ENCODE results near the gene NR2C2AP. TPM values are rescaled to one million over a fixed set of nuclear protein-coding genes. Genes with fewer than 3 reads are reported as not detected.

The NR2C2AP gene
- total and polyA plus RNA-seq, 2 experiments from 2014 or later: 13.5 to 14.3 TPM

DNA sequence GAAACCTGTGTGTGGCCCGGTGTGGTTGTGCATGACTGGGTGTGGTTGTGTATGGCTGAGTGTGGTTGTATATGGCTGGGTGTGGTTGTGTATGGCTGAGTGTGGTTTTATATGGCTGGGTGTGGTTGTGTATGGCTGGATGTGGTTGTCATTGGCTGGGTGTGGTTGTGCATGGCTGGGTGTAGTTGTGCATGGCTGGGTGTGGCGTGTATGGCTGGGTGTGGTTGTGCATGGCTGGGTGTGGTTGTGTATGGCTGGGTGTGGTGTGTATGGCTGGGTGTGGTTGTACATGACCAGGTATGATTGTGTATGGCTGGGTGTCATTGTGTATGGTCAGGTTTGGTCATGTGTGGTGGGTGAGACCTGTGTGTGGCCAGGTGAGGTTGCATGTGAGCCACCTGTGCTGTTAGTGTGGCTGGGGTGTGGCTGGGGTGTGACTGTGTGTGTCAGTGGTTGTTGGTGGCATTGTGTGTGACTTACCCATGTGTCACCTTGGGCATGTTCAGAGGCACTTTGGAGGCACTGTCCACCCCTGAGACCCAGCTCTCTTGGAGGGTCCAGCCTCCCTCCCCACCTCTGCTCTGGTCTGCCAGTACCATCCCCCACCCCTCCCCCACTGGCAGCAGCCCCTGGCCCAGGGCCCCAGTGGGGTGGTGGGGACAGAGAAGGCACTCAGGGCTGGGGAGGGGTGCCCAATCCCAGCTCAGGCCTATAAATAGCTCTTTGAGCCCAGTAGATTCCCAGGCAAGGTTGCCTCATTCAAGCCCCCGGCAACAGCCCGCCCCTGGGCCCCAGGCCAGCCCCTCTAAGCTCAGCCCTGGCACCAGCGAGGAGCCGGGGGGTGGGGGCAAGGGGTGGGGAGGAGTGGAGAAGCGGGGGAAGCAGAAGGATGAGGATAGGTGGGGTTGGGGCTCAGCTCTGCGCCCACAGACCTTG lies 4.7 kb upstream of the NR2C2AP start:
- no peaks in the 10 kb centered on the region for H4K20me1 ChIP-seq (ENCODE audit: insufficient read depth)
- H3K4me1 ChIP-seq (ENCODE audit: insufficient read depth): no peaks in the 10 kb centered on the region
- no peaks in the 10 kb centered on the region for H3K9me2 ChIP-seq (ENCODE audit: insufficient read depth)
- no peak overlapping the region for H3K27ac ChIP-seq
- no peak for DNase-seq
- no peaks in the 10 kb centered on the region for H3K36me3 ChIP-seq (ENCODE audit: low read depth)
- no peaks in the 10 kb centered on the region for H3K79me2 ChIP-seq (ENCODE audit: insufficient read depth)
- whole genome bisulfite sequencing, 2 experiments (ENCODE audit: low coverage in 1 of 2, low lambda C conversion rate in 2 of 2, missing lambda C conversion rate in 2 of 2): 41 to 87% methylated on average over 3 to 8 of the region's 8 CpGs
- H3K9me3 ChIP-seq (ENCODE audit: low read depth): no peaks in the 10 kb centered on the region
- in situ Hi-C loops (cut with MboI): no loop called here
- peaks cover 18% of the 10 kb centered on the region for H3K27me3 ChIP-seq (replicated peaks; ENCODE audit: insufficient read depth)
- H3K4me3 ChIP-seq: no peak overlapping the region
- no peak for TF ChIP-seq EZH2 (IDR thresholded peaks at IDR 0.05; ENCODE audit: insufficient read depth, poor library complexity, severe bottlenecking)
- no peak for TF ChIP-seq EZH2phosphoT487 (IDR thresholded peaks at IDR 0.05; ENCODE audit: insufficient read depth, low read depth)
- H3K4me2 ChIP-seq (ENCODE audit: unreplicated experiment): no peak overlapping the region
- no peak overlapping the region for H3K9ac ChIP-seq
- H3F3A ChIP-seq (ENCODE audit: insufficient read depth): no peaks in the 10 kb centered on the region
- H2AFZ ChIP-seq: no peak overlapping the region

DNA sequence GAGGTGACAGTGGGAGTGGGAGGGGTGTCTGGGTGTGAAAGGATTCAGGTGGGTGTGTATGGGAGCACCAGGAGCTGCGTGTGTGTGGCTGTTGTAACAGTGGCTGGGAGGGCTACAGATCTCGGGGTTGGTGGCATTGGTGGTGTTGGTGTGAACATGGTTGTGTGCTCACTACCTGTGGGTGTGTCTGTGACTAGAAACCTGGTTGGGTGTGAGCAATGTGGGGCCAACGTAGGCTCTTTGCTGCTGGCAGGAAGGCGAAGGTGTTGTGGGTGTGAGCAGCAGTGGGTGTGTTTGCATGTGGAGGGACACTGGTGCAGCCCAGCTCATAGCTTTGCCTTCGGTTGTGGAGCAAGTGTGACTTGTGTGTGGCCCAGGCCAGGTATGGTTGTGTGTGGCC lies 3.7 kb upstream of the NR2C2AP start:
- in situ Hi-C loops (cut with MboI): no loop called here
- Histone ChIP-seq H3F3A (ENCODE audit: insufficient read depth) (no peaks in the 10 kb centered on the region), H3K9me3 (ENCODE audit: low read depth) (no peaks in the 10 kb centered on the region), H3K36me3 (ENCODE audit: low read depth) (no peaks in the 10 kb centered on the region), H2AFZ (no peak overlapping the region), H3K4me2 (ENCODE audit: unreplicated experiment) (no peak overlapping the region), H3K4me1 (ENCODE audit: insufficient read depth) (0 out of 2 replicates have a peak, but pooled peaks cover 6% of the 10 kb centered on the region), H3K9ac (no peak overlapping the region), H3K27ac (no peak overlapping the region), H4K20me1 (ENCODE audit: insufficient read depth) (no peaks in the 10 kb centered on the region), H3K9me2 (ENCODE audit: insufficient read depth) (no peaks in the 10 kb centered on the region), H3K4me3 (no peak overlapping the region), H3K27me3 (replicated peaks; ENCODE audit: insufficient read depth) (peaks cover 8% of the 10 kb centered on the region), H3K79me2 (ENCODE audit: insufficient read depth) (0 out of 2 replicates have a peak, but pooled peaks cover 7% of the 10 kb centered on the region)
- TF ChIP-seq EZH2phosphoT487 (IDR thresholded peaks at IDR 0.05; ENCODE audit: insufficient read depth, low read depth) (no peak), EZH2 (IDR thresholded peaks at IDR 0.05; ENCODE audit: insufficient read depth, poor library complexity, severe bottlenecking) (no peak)
- DNase-seq: no peak
- 45 to 47% methylated on average over 5 of the region's 5 CpGs for WGBS, 2 experiments (ENCODE audit: low coverage in 1 of 2, low lambda C conversion rate in 2 of 2, missing lambda C conversion rate in 2 of 2)

DNA sequence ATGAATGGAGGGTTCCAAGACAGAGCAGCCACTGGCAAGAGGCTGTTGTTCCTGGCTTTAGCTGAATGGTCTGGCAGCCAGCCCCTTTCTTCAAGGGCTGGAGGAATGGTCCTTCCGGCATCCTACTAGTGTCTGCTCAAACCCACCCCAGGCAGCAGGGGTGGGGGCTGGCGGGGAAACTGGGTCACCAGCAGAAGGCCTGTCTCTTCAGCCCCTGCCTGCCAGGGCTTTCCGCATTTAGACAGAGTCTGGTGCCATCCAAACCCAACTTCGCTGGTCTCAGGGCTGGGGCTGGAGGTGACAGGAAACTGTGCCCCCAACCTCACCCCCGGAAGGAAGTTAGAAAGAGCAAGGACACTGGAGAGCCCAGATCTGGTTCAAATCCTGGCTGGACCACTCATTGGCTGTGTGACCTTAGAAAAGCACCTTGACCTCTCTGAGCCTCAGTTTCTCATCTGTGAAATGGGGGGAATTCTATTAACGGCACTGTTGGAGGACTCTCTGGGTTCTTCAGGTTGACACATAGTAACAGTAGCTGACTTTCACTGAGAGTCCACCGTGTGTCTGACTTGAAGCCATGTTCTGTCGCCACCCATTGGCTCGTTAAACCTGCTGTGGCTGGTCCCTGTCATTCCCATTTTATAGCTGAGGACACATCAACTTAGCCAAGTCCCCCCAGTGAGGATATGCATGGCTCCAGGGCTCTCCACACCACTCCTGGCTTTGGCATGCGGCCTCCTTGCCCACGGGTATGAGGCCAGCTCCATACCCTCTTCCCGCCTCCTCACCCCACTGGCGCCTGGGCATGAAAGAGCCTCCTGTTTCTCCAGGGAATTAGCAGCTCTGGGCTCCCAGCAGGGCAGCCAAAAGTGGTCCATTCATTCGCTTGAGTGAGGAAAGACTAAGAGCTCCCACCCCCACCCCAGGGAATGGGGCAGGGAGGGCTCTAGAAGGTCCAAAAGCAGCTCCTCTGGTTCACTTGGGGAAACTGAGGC lies 2.5 kb upstream of the NR2C2AP start:
- no peak overlapping the region for H3K27ac ChIP-seq
- no peaks in the 10 kb centered on the region for H4K20me1 ChIP-seq (ENCODE audit: insufficient read depth)
- DNase-seq: no peak
- H3K79me2 ChIP-seq (ENCODE audit: insufficient read depth): peaks cover 16% of the 10 kb centered on the region; the same call in 1 of the 2 replicates
- H3K27me3 ChIP-seq (replicated peaks; ENCODE audit: insufficient read depth): no peaks in the 10 kb centered on the region
- no peak overlapping the region for H3K9ac ChIP-seq
- no peaks in the 10 kb centered on the region for H3K9me3 ChIP-seq (ENCODE audit: low read depth)
- H2AFZ ChIP-seq: no peak overlapping the region
- 0 out of 2 replicates have a peak, but pooled peaks cover 6% of the 10 kb centered on the region for H3K4me1 ChIP-seq (ENCODE audit: insufficient read depth)
- TF ChIP-seq EZH2phosphoT487 (IDR thresholded peaks at IDR 0.05; ENCODE audit: insufficient read depth, low read depth) (no peak), EZH2 (IDR thresholded peaks at IDR 0.05; ENCODE audit: insufficient read depth, poor library complexity, severe bottlenecking) (no peak)
- no peaks in the 10 kb centered on the region for H3K36me3 ChIP-seq (ENCODE audit: low read depth)
- H3F3A ChIP-seq (ENCODE audit: insufficient read depth): 0 out of 2 replicates have a peak, but pooled peaks cover 4% of the 10 kb centered on the region
- 36 to 42% methylated on average over 14 of the region's 14 CpGs for WGBS, 2 experiments (ENCODE audit: low coverage in 1 of 2, low lambda C conversion rate in 2 of 2, missing lambda C conversion rate in 2 of 2)
- H3K4me2 ChIP-seq (ENCODE audit: unreplicated experiment): no peak overlapping the region
- no peaks in the 10 kb centered on the region for H3K9me2 ChIP-seq (ENCODE audit: insufficient read depth)
- H3K4me3 ChIP-seq: no peak overlapping the region
- in situ Hi-C loops (cut with MboI): no loop called here

DNA sequence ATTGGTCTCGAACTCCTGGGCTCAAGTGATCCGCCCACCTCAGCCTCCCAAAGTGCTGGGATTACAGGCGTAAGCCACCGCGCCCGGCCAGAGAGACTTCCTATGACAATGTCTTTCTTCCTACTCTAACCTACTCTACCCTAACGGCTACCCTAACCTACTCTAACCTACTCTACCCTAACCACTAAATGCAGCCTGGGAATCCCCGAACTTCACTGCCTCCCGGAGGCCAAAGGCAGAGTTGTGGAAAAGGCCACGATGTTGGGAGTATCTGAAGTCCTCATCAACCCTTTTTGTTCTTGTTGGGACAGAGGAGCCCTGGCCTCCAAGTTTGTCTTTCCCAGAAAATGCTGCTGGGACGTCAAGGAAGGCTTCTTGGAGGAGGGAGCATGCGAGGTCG lies 967 bp upstream of the NR2C2AP start:
- H4K20me1 ChIP-seq (ENCODE audit: insufficient read depth): no peaks in the 10 kb centered on the region
- DNase-seq: no peak
- no peaks in the 10 kb centered on the region for H3K36me3 ChIP-seq (ENCODE audit: low read depth)
- H3F3A ChIP-seq (ENCODE audit: insufficient read depth): 0 out of 2 replicates have a peak, but pooled peaks cover 4% of the 10 kb centered on the region
- H3K27me3 ChIP-seq (replicated peaks; ENCODE audit: insufficient read depth): no peaks in the 10 kb centered on the region
- no peak overlapping the region for H3K27ac ChIP-seq
- no peak overlapping the region for H3K4me3 ChIP-seq
- no peaks in the 10 kb centered on the region for H3K9me2 ChIP-seq (ENCODE audit: insufficient read depth)
- TF ChIP-seq EZH2 (IDR thresholded peaks at IDR 0.05; ENCODE audit: insufficient read depth, poor library complexity, severe bottlenecking): no peak
- no peak for TF ChIP-seq EZH2phosphoT487 (IDR thresholded peaks at IDR 0.05; ENCODE audit: insufficient read depth, low read depth)
- no peak overlapping the region for H3K4me2 ChIP-seq (ENCODE audit: unreplicated experiment)
- 0 out of 2 replicates have a peak, but pooled peaks cover 6% of the 10 kb centered on the region for H3K4me1 ChIP-seq (ENCODE audit: insufficient read depth)
- peaks cover 16% of the 10 kb centered on the region; the same call in 1 of the 2 replicates for H3K79me2 ChIP-seq (ENCODE audit: insufficient read depth)
- WGBS, 2 experiments (ENCODE audit: low coverage in 1 of 2, low lambda C conversion rate in 2 of 2, missing lambda C conversion rate in 2 of 2): 76 to 78% methylated on average over 13 of the region's 13 CpGs
- no peak overlapping the region for H3K9ac ChIP-seq
- in situ Hi-C loops (cut with MboI): no loop called here
- H3K9me3 ChIP-seq (ENCODE audit: low read depth): no peaks in the 10 kb centered on the region
- no peak overlapping the region for H2AFZ ChIP-seq

Data from GM23248 (cell line).